Activated CD8-positive, alpha-beta T cell treated with anti-CD3 and anti-CD28 coated beads, Interleukin-2, amount 10 ng/mL, durations not matched to agents 7 days and 5 days (primary cell): ENCODE measurements around the gene AGXT. TPM values are rescaled to one million over a fixed set of nuclear protein-coding genes. Genes with fewer than 3 reads are reported as not detected.

Source experiments
- ATAC-seq: fragments of 150-1000 bp; cut with Tn5 transposase; one replicate; pipeline ENCODE4 v1.10.0; 2021; ENCODE audit warnings: moderate library complexity
- CTCF ChIA-PET: fragments of 350-600 bp; sonication (Branson Sonifier 250); formaldehyde crosslinking; loops from one replicate; lab custom pipeline; 2021; ENCODE audit warnings: antibody characterized with exemption; lab: Charles Lee
- POLR2A ChIA-PET: fragments of 350-600 bp; sonication (Branson Sonifier 250); formaldehyde crosslinking; loops from one replicate; lab custom pipeline; 2021; ENCODE audit warnings: antibody characterized with exemption; lab: Charles Lee
- DNase-seq: peaks from one replicate; pipeline ENCODE4 v3.0.0-alpha.2; 2020
- H3K27ac Mint-ChIP-seq: one replicate; pipeline ENCODE4 v1.8.0; 2021; ENCODE audit warnings: mild to moderate bottlenecking, mixed read lengths
- H3K27me3 Mint-ChIP-seq: one replicate; pipeline ENCODE4 v1.8.0; 2021; ENCODE audit warnings: low read depth, mixed read lengths
- H3K36me3 Mint-ChIP-seq: one replicate; pipeline ENCODE4 v1.8.0; 2021; ENCODE audit warnings: low read depth, mixed read lengths
- H3K4me1 Mint-ChIP-seq: one replicate; pipeline ENCODE4 v1.8.0; 2021; ENCODE audit warnings: low read depth, mixed read lengths
- H3K4me3 Mint-ChIP-seq: one replicate; pipeline ENCODE4 v1.8.0; 2021; ENCODE audit warnings: mild to moderate bottlenecking, mixed read lengths
- H3K9me3 Mint-ChIP-seq: one replicate; pipeline ENCODE4 v1.8.0; 2022; ENCODE audit warnings: mixed read lengths; ENCODE audit not compliant: insufficient read depth
- total RNA-seq, 2 experiments: library from RNA; stranded (reverse); gene quantifications; one replicate each; pipeline ENCODE4 v1.2.3, GENCODE V29; 2021

AGXT gene
- total RNA-seq, 2 experiments from 2014 or later, result not detected

GRCh38 chr2:240873805-240874714, 5.4 kb downstream of the AGXT start:
- H3K27me3 Mint-ChIP-seq, result no peaks in the 10 kb centered on the region

DNA sequence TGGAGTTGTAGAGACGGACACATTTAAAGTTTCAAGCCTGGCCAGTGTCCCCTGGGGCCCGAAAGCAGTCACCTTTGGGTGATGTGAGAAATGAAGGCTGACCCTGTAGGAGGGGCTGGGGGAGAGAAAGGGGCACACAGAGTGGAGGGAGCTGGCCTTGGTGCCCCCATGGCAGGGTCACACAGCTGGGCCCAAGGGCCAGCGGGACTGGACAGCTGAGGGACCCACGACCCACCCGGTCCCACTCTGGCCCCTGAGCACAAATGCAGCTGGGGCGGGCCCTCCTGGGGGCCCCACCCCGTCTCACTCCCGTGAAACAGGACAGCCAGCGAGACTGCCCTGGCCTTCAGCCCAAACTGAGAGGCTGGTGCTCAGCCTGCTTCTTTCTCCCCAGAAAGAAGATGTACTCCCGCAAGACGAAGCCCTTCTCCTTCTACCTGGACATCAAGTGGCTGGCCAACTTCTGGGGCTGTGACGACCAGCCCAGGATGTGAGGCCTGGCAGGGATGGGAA, 6.1 kb downstream of the AGXT start:
- no peaks in the 10 kb centered on the region for H3K9me3 Mint-ChIP-seq
- H3K27me3 Mint-ChIP-seq, result no peaks in the 10 kb centered on the region
- no peak overlapping the region for H3K4me3 Mint-ChIP-seq
- ChIA-PET POLR2A (no interaction called here), CTCF (no interaction called here)
- no peak for DNase-seq
- no peak for ATAC-seq
- H3K36me3 Mint-ChIP-seq, result no peaks in the 10 kb centered on the region
- no peak overlapping the region for H3K27ac Mint-ChIP-seq
- H3K4me1 Mint-ChIP-seq, result no peaks in the 10 kb centered on the region

More at GRCh38 chr2:240873805-240874714, 5.4 kb downstream of the AGXT start:
- ChIA-PET CTCF (no interaction called here), POLR2A (no interaction called here)
- Mint-ChIP-seq H3K36me3 (no peaks in the 10 kb centered on the region), H3K4me1 (no peaks in the 10 kb centered on the region), H3K27ac (no peak overlapping the region), H3K4me3 (no peak overlapping the region), H3K9me3 (no peaks in the 10 kb centered on the region)
- DNase-seq, result no peak
- no peak for ATAC-seq

- H3K27me3 Mint-ChIP-seq, result no peaks in the 10 kb centered on the region
- H3K4me1 Mint-ChIP-seq, result no peaks in the 10 kb centered on the region
- ChIA-PET POLR2A (no interaction called here), CTCF (no interaction called here)
- no peaks in the 10 kb centered on the region for H3K9me3 Mint-ChIP-seq
- H3K27ac Mint-ChIP-seq, result no peak overlapping the region
- DNase-seq (no peak), ATAC-seq (no peak)
- H3K36me3 Mint-ChIP-seq, result no peaks in the 10 kb centered on the region
- no peak overlapping the region for H3K4me3 Mint-ChIP-seq
Observed at GRCh38 chr2:240875228-240876034, 6.8 kb downstream of the AGXT start.

DNA sequence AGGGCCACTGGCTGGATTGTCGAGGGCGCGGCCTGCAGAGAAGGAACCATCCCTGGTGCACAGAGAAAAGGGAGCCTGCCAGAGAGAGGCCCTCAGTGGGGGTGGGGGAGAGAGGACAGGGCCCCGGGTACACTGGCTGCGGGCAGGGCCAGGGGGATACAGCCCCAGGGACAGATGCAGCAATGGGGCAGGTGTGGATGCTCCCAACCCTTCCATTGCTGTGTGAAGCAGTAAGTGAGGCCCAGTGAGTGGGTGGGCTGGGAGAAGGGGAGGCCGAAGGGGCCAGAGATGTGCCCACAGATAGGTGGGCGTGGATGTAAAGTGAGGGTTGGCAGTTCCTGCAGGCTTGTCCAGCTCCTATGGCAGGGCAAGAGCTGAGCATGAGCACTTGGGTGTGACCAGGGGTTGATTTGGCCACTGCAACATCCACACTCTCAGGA, 7.4 kb downstream of the AGXT start:
- no peak for ATAC-seq
- POLR2A ChIA-PET, result no interaction called here

DNA sequence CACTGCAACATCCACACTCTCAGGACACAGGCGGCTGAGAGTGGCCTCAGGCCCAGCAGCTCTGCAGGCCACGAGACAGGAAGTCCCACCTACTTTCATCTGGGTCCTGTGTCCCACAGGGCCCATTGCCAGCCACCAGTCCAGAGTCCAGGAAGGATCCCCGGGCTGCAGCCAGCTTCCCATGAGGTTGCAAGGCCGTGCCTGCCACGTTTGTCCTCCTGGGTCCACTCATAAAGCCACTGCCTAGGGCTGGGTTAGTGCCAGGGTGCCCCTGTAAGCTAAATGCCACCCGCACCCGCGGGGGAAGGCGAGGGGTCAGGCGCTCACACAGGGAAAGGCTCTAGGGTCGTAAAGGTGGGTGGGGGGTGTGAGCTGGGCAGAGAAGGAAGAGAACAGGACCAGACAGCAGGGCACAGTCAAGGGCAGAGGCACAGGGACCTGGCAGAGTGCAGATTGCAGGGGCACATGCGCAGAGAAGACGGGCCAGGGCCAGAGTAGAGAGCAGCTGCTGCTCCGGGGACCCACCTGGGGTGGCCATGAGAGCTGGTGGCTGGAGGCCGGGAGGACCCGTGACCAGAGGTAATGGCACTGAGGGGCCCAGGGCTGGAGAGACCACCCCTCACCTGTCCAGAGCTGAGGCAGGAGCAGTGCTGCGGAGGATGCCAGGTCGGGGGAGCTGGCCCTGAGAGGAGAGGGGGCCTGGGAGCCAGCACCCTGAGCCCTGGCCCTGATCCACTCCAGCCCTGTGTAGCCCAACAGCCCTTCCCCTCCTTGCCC, 8.0 kb downstream of the AGXT start:
- ChIA-PET CTCF (no interaction called here), POLR2A (no interaction called here)
- Mint-ChIP-seq H3K4me1 (no peaks in the 10 kb centered on the region), H3K27ac (no peak overlapping the region), H3K36me3 (no peaks in the 10 kb centered on the region), H3K27me3 (peaks cover 6% of the 10 kb centered on the region), H3K9me3 (no peaks in the 10 kb centered on the region), H3K4me3 (no peak overlapping the region)
- ATAC-seq (no peak), DNase-seq (no peak)

More for the DNA sequence above, 7.4 kb downstream of the AGXT start:
- Mint-ChIP-seq H3K9me3 (no peaks in the 10 kb centered on the region), H3K4me3 (no peak overlapping the region), H3K27ac (no peak overlapping the region), H3K36me3 (no peaks in the 10 kb centered on the region), H3K27me3 (peaks cover 4% of the 10 kb centered on the region), H3K4me1 (no peaks in the 10 kb centered on the region)
- no peak for DNase-seq
- CTCF ChIA-PET, result no interaction called here

DNA sequence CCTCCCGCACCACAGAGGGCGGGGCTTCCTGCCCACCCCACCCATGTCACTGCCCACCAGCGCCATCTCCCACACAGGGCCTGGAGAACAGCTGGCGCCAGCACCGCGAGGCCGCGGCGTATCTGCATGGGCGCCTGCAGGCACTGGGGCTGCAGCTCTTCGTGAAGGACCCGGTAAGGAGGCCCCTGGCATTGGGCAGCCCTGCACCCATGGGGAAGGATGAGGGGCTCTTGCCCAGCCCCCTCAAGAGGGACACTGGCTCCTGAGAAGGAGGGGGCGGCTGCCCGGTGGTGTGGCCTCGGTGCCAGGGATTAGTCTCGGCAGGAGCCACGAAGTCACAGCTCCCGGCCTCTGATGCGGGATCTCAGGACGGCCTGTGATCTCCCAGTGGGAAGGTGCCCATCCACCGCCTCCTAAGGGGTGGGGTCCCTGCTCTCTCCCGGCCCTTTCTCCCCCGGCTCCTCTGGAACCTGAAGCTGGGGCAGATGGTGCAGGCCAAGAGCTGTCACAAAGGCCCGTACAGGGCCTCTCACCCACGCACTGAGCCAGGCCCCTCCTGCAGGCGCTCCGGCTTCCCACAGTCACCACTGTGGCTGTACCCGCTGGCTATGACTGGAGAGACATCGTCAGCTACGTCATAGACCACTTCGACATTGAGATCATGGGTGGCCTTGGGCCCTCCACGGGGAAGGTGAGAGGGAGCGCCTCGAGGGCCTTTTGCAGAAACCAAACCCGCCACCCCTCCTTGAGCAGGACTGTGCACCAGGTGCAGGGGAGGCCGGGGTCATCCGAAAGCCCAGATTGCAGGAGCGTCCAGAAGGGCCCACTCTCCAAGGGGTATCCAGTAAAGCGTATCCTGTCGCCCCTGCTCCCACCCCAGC, 9.1 kb downstream of the AGXT start:
- no peaks in the 10 kb centered on the region for H3K9me3 Mint-ChIP-seq
- POLR2A ChIA-PET, result no interaction called here
- H3K4me1 Mint-ChIP-seq, result no peaks in the 10 kb centered on the region
- DNase-seq, result no peak
- H3K27ac Mint-ChIP-seq, result no peak overlapping the region
- H3K27me3 Mint-ChIP-seq, result peaks cover 8% of the 10 kb centered on the region
- H3K36me3 Mint-ChIP-seq, result no peaks in the 10 kb centered on the region
- CTCF ChIA-PET, result no interaction called here
- no peak overlapping the region for H3K4me3 Mint-ChIP-seq
- no peak for ATAC-seq

GRCh38 chr2:240878341-240878936, 9.8 kb downstream of the AGXT start:
- ChIA-PET POLR2A (no interaction called here), CTCF (no interaction called here)
- no peaks in the 10 kb centered on the region for H3K4me1 Mint-ChIP-seq
- H3K36me3 Mint-ChIP-seq, result no peaks in the 10 kb centered on the region
- H3K27me3 Mint-ChIP-seq, result peaks cover 11% of the 10 kb centered on the region
- no peaks in the 10 kb centered on the region for H3K9me3 Mint-ChIP-seq
- no peak for DNase-seq
- H3K4me3 Mint-ChIP-seq, result no peak overlapping the region
- no peak overlapping the region for H3K27ac Mint-ChIP-seq
- ATAC-seq, result no peak

DNA sequence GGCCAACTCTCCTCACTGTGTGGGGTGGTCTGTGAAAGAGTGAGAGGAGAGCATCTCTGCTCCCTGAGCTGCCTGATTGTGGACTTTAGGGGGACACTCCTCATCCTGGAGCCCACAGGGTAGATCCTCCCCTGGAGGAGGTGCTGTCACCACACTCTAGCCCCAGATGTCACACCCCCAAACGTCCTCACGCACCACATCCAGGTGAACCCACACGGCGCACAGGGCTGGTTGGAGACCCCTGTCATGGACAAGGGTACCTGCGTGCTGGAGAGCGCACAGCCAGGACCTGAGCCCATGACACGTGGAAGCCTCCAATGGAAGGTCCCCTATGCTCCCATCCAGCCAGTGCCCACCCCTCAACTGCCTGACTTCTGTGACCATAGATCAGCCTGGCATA, 10.5 kb downstream of the AGXT start:
- POLR2A ChIA-PET, result no interaction called here
- ATAC-seq (no peak), DNase-seq (no peak)
- H3K9me3 Mint-ChIP-seq, result no peaks in the 10 kb centered on the region
- H3K4me3 Mint-ChIP-seq, result no peak overlapping the region
- no peaks in the 10 kb centered on the region for H3K36me3 Mint-ChIP-seq
- CTCF ChIA-PET, result no interaction called here
- no peak overlapping the region for H3K27ac Mint-ChIP-seq
- no peaks in the 10 kb centered on the region for H3K4me1 Mint-ChIP-seq
- peaks cover 12% of the 10 kb centered on the region for H3K27me3 Mint-ChIP-seq

GRCh38 chr2:240881913-240882312, 13.3 kb downstream of the AGXT start:
- no peak for DNase-seq
- POLR2A ChIA-PET, result no interaction called here
- Mint-ChIP-seq H3K4me1 (no peaks in the 10 kb centered on the region), H3K27me3 (peaks cover 12% of the 10 kb centered on the region), H3K4me3 (no peak overlapping the region), H3K27ac (no peak overlapping the region), H3K36me3 (no peaks in the 10 kb centered on the region), H3K9me3 (no peaks in the 10 kb centered on the region)
- CTCF ChIA-PET, result interaction anchor here (0.9 kb wide), 1 partner anchor 33 kb away, joined by 4 read pairs; no protein-coding TSS in a partner anchor
- ATAC-seq, result no peak

DNA sequence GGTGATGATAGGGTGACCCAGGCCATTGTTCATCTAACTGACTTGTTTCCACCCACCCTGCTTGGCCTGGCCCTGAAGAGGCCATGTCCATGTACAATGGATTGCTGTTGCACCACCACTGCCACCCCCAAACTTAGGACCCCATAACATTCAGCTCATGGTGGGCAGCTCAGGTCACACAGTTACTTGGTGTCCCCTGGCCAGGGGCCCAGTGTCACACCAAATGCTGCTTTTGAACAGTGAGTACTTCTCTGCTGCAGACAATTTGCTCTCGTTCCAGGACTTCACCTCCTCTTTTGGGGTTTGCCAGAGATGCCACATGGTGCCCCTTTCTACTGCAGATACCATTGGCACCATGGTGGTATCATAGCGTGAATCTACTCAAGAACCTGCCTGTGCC, 15.6 kb downstream of the AGXT start:
- Mint-ChIP-seq H3K27ac (no peak overlapping the region), H3K4me3 (no peak overlapping the region), H3K9me3 (no peaks in the 10 kb centered on the region), H3K36me3 (no peaks in the 10 kb centered on the region), H3K4me1 (no peaks in the 10 kb centered on the region), H3K27me3 (peaks cover 12% of the 10 kb centered on the region)
- ATAC-seq (no peak), DNase-seq (no peak)
- CTCF ChIA-PET, result no interaction called here
- POLR2A ChIA-PET, result no interaction called here
